LNCAP (cell line): Measurements from ENCODE around the gene B4GALT2.

Experiments
- TF ChIP-seq, protein P1 (sequence below): fragments of 450-650 bp; IDR thresholded peaks from 2 replicates; pipeline ENCODE4 v1.5.1; 2017; ENCODE audit warnings: mild to moderate bottlenecking

The B4GALT2 gene

DNA sequence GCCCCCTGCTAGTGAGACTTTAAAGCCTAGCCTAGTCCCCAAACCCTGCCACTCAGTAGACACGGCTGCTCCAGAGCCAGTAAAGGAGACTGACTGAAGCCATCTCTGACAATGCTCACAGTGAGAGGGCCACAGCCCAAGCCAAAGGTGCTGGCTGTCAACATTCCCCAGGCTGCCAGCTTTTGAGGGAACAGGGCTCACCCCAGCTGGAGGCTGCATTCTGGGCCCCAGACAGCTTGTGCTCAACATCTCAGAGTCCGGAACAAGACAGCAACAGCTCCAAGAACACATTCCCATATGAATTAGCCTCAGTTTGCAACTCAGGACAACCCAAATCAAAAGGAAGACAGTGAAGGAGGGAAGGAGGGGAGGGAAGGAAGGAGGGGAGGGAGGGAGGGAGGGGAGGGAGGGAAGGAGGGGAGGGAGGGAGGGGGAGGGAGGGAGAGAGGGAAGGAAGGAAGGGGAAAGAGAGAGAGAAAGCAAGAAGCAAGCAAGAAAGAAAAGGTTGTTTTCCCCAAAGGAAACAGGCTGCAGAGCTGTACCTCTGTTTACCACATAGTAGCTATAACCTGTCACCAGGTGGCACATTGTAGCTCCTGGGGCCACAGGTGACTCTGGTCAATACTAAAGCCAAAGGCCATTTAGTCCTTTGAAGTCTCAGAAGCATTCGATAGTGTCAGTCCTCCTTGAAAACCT lies 40.0 kb upstream of the B4GALT2 start:
- TF ChIP-seq, protein P1, sequence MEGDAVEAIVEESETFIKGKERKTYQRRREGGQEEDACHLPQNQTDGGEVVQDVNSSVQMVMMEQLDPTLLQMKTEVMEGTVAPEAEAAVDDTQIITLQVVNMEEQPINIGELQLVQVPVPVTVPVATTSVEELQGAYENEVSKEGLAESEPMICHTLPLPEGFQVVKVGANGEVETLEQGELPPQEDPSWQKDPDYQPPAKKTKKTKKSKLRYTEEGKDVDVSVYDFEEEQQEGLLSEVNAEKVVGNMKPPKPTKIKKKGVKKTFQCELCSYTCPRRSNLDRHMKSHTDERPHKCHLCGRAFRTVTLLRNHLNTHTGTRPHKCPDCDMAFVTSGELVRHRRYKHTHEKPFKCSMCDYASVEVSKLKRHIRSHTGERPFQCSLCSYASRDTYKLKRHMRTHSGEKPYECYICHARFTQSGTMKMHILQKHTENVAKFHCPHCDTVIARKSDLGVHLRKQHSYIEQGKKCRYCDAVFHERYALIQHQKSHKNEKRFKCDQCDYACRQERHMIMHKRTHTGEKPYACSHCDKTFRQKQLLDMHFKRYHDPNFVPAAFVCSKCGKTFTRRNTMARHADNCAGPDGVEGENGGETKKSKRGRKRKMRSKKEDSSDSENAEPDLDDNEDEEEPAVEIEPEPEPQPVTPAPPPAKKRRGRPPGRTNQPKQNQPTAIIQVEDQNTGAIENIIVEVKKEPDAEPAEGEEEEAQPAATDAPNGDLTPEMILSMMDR = no peak

DNA sequence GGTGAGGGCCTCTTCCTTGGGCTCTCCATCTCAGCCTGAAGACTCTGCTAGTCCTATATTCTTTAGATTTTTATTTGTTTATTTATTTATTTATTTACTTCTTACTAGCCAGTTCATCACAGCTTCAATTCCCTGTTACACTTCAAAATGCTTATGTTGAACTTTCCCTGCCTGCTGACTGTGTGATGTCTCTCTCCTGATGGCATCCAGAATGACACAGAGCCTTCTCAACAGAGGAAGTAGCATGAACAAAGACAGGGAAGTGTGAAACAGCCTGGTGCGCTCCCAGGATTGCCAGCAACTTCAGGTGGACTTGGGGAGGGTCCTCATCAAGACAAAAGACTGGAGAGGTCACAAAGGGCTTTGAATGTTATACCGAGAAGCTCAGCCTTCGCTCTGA lies 36.6 kb upstream of the B4GALT2 start:
- TF ChIP-seq, protein P1 = no peak

DNA sequence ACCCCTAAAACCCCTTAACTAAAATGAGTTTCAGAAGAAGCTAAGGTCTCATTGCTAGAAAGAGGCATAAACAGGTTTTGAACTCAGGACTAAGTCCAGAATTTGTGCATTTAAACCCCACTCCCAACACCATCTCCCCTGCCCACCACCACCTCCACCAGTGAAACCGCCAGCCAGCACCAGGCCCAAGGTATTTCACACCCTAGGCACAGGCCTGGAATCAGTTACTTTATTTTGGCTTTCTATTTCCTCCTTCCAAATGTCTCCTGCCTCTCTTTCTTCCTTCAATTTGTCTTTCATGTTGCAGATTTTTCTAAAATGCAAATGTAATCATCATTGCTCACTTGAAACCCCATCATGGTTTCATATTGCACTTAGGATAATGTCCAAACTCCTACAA lies 34.1 kb upstream of the B4GALT2 start:
- TF ChIP-seq, protein P1 = no peak

DNA sequence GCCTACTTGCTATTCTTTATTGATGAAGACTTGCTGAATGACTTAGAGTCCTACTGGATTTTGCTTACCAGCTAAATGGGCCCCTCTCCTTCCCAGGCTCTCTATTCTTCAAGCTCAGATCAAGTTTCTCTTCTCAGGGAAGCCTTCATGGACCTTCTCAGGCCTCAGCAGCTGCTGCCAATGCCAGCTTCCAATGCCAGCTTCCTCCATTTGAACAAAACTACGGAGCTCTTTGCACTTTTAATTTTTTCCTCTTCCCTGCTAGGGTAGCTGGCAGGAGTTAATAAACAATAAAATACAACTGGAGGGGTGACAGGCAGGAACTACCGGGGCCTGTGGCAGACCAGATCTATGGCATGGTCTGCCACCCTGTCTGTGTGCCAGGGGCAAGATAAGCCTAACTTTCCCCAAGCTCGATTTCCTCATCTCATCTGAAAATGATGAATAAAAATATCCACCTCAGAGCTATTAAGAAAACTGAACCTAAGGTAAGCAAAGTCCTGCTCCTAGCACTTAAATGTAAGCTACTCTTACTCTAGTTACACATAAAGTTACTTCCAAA lies 33.3 kb upstream of the B4GALT2 start:
- TF ChIP-seq, protein P1 = no peak

DNA sequence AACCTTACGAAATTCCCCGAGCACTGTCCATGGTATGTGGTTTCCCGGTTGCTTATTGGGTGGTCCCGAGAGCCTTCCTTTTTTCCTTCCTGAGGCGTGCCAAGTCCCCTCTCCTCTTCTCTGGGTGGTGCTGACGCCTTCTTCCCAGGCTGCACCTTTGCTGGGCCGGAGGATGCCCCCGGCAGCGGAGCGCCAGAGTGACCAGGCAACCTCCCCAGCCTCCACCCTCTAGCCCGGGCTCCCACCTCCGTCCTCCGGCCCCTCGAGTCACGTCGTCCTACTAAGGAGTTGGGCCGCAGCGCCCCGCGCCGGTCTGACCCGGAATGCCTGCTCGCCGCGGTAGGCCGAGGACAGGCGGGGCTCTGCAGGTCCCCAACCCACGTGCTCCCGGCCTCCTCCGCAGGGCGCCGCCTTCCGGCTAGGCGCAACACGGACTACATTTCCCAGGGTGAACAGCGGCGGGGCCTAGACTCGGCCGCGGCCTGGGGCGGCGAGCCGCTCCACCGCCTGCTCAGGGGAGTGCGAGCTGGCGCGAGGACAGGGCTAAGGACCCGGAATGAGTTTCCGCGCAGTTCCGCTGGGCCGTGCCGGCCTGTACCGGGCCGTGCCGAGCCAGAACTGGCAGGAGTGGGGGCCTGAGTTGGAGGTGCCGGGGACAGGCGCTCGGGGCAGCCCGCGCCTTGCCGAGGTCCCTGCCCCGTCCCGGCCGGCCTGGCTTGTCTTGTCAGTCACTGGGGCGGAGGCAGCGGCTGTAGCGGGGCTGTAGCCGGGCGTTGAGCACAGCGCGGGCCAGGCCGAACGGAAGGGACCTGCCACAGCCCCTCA lies 32.6 kb upstream of the B4GALT2 start, which contains the start of gene IPO13:
Gene IPO13 (plus strand): TSS at position 715 of the 825 bp plus-strand sequence. CDS start 651 bp downstream, outside the sequence.
- TF ChIP-seq, protein P1 = peak; percentile 73

DNA sequence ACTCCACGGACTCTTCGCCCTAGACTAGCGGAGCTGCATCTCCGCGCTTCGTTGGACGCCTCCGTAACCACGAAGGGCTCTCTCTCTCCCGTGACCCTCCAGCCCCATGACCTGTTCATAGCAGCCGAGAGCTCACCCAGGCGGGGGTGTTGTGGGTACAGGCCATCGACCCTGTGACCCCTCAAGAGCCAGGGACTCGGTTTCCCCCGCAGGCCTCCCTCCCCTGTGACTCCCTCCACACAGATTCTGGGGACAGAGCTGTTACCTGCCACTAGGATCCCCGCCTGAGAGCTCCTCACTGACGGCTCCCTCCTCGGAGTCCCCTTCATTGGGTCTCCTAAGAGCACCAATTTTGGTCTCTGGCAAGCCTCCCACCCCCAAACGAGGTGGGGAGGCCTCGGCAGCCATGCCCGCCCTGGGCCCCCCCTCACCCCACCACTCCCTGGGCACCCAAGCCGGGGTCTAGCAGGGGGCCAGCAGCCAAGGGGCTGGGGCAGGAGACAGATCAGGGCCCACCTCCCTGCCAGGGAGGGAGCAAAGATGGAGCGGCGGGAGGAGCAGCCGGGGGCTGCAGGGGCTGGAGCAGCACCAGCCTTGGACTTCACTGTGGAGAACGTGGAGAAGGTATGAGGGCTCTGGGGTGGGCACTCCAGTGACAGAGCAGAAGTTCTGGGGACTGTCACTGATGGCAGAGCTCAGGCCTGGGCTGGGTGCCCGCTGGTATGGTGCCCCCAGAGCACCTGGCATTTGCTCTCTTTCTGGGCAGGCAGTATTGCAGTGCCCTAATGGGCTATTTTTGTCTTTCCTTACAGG lies 31.7 kb upstream of the B4GALT2 start:
- TF ChIP-seq, protein P1 = no peak

DNA sequence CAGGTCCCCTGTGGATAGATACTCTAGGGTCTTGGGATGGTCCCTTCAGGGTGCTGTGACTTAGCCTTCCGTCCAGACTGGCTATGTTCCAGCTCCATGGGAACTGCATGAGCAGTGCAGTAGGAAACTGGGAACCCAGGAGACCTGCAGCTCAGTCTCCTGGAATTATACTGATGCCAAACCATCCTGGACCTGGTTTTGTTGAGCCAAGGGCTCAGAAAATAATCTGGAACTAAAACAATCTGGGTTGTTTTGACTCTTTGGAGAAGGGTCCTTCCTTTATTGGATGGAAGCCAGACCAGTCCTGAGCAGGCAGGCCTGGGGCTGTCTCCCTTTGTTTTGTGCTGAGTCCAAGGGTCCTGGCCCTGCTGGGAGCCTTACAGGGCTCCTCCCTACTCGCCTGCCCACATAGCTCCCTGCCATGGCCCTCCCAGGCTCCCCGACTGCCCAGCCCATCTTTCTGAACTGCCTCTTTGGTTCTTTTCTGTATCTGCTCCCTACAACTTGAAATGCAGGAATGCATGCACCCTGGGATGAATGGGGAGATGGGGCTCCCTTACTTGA lies 31.1 kb upstream of the B4GALT2 start:
- TF ChIP-seq, protein P1 = no peak
